Fibroblast of pulmonary artery (primary cell): ENCODE results near the gene SBSN.

Source experiments
- DNase-seq: peaks from one replicate; pipeline ENCODE4 v3.0.0-alpha.2; 2010; ENCODE audit warnings: low read depth
- H3K4me3 ChIP-seq: replicated peaks from 2 replicates; pipeline ENCODE4 v1.5.1; 2011; ENCODE audit warnings: low read depth, mild to moderate bottlenecking, control low read depth, low read length, moderate library complexity
- TF ChIP-seq, protein P1 (sequence below): IDR thresholded peaks from 2 replicates; pipeline ENCODE4 v1.5.1; 2011; ENCODE audit warnings: mild to moderate bottlenecking, control low read depth, low read length, inconsistent platforms; ENCODE audit errors: missing control alignments

Gene SBSN

DNA sequence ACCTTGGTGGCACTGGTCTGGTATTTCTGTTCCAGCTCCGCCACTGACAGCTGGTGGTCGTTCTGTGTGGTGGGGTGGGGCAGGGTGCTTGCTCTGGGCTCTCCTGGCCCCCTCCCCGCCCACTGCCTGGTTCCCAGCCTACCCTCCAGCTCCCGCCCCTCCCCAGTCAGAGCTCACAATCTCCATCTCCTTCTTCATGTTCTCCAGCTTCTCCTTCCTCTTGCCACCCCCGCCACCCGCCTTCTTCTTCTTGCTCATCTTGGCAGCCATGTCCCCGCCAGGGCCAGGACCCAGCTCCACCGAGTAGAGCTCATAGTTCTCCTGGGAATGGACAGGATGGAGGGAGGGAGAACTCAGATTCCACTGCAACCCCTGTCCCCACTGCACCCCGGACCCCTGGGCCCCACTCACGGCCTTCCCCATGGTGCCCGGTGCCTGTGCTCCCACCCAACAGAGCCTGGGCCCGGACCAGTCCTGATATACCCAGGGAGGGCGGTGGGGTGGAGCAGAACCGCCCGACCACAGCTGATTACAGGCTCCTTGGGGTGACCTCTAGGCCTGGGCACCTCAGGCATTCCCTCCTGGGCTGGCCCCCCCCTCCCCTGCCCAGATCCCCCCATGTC lies 35.2 kb upstream of the SBSN start, which contains the start of gene ATP4A:
ATP4A (minus strand) TSS at position 452 of the 623 bp plus-strand sequence; CDS start at position 423, 29 bp downstream.
- TF ChIP-seq, protein P1, sequence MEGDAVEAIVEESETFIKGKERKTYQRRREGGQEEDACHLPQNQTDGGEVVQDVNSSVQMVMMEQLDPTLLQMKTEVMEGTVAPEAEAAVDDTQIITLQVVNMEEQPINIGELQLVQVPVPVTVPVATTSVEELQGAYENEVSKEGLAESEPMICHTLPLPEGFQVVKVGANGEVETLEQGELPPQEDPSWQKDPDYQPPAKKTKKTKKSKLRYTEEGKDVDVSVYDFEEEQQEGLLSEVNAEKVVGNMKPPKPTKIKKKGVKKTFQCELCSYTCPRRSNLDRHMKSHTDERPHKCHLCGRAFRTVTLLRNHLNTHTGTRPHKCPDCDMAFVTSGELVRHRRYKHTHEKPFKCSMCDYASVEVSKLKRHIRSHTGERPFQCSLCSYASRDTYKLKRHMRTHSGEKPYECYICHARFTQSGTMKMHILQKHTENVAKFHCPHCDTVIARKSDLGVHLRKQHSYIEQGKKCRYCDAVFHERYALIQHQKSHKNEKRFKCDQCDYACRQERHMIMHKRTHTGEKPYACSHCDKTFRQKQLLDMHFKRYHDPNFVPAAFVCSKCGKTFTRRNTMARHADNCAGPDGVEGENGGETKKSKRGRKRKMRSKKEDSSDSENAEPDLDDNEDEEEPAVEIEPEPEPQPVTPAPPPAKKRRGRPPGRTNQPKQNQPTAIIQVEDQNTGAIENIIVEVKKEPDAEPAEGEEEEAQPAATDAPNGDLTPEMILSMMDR = no peak
- DNase-seq = no peak

DNA sequence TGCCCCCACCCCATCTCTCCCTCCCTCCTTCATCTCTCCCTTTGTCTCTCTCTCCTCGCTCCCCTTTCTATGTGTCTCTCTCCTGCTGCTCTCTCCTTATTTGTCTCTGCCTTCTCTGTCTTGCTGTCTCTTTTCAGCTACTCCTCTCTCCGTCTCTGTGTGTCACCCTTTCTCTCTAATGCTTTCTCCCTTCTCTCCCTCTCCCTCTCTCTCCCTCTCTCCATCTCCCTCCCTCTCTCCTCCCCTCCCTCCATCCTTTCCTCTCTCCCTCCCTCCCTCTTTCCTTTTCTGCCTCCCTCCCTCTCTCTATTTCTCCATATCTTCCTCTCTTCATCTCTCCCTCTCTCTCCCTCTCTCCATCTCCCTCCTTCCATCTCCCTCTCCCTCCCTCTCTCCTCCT lies 34.7 kb upstream of the SBSN start:
- TF ChIP-seq, protein P1 = no peak
- no peak overlapping the region for H3K4me3 ChIP-seq
- no peak for DNase-seq

More for the DNA sequence above, 35.2 kb upstream of the SBSN start, which contains the start of gene ATP4A:
- no peak within 1 kb of the TSS for H3K4me3 ChIP-seq

DNA sequence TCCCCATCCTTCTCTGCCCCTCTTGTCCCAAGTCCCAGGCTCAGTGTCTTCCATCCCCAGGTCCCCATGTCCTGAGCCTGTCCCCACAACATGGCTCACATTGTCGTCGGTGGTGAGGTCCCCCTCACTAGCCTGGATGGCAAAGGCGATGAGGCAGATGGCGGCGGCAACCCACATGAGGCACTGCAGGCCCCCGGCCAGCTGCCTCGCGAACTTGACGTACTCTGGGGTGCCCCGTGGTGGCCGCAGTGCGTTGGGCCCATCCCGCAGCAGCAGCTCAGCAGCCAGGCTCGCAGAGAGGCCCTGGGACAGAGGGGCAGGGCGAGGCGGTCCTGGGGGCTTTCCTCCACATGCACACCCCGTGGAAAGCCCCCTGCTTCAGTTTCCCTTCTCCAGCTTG lies 34.2 kb upstream of the SBSN start:
- DNase-seq = no peak
- TF ChIP-seq, protein P1 = no peak
- no peak overlapping the region for H3K4me3 ChIP-seq

DNA sequence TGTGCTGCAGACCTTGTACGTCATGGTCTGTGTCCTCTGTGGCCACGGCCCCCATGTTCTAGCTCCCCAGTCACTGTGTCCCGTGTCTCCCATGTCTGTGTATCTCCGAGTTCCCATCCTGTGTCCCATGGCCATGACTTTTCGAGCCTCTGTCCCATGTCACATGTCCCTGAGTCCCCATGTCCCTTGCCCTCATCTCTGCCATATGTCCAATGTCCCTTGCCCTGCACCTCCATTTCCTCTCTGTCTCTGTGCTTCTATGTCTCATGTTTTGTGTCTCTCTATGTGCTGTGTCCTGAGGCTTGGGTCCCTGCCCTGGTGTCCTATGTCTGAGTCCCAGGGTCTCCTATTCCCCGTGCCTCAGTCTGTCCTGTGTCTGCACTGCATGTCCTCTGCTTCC lies 33.3 kb upstream of the SBSN start:
- H3K4me3 ChIP-seq = no peak overlapping the region
- TF ChIP-seq, protein P1 = no peak
- DNase-seq = no peak

DNA sequence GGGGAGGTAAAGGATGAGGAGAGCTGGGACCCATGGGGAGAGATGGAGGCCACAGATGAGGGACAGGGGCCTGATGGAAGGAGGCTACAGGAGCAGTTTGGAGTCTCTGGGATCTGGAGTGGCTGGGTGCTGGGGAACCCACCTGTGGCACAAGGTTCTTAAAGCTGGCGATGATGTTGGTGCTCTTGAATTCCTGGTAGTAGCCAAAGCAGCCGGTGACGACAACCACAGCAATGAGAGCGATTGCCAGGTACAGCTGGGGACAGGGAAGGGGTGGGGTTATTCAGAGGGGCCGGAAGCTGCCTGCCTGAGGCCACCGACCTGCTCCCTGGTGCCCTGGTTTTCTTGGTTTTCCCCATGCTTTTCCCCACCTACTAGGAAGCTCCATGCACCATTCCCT lies 32.6 kb upstream of the SBSN start:
- H3K4me3 ChIP-seq = no peak overlapping the region
- TF ChIP-seq, protein P1 = no peak
- no peak for DNase-seq

DNA sequence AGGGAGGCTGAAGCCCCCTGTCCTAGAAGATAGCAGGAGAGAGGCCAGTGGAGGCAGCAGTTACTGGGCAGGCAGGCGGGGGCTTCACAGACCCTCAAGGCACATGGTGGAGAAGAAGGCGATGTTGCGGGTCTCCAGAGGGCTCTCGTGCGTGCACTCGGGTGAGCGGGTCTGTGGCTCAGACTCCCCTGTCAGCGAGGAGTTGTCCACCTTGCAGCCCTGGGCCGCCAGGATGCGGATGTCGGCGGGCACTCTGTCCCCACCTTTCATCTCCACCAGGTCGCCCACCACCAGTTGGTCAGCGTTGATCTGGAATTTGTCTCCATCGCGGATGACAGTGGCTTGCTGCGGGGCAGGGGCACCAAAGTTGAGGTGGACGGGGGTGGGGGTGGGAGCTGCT lies 32.2 kb upstream of the SBSN start:
- H3K4me3 ChIP-seq = no peak overlapping the region
- DNase-seq = no peak
- TF ChIP-seq, protein P1 = no peak

DNA sequence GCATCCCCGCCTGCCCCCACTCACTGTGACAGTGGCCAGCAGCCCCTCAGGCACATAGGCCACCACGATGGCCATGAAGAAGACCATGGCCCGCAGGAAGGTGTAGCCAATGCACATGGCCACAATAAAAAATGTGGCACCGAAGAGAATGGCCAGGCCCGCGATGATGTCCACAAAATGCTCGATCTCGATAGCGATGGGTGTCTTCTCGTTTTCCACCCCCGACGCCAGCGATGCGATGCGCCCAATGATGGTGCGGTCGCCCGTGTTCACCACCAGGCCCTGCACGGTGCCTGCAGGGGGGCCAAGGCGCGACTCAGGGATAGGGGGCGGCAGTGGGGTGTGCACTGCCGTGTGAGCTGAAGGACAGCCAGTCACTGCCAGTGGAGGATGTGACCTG lies 31.7 kb upstream of the SBSN start:
- DNase-seq = no peak
- TF ChIP-seq, protein P1 = no peak
- no peak overlapping the region for H3K4me3 ChIP-seq
